Type B pancreatic cell (in vitro differentiated cells): ENCODE results near the gene PDLIM1. TPM values are rescaled to one million over a fixed set of nuclear protein-coding genes. Genes with fewer than 3 reads are reported as not detected.

ENCODE experiments used
- DNase-seq: peaks from one replicate; pipeline ENCODE4 v3.0.0; 2021; ENCODE audit warnings: mixed read lengths; ENCODE audit not compliant: unreplicated experiment; ENCODE audit errors: extremely low spot score
- H3K27ac Mint-ChIP-seq: 2 replicates; pipeline ENCODE4 v1.8.0; 2021; ENCODE audit warnings: mild to moderate bottlenecking, mixed read lengths
- H3K27me3 Mint-ChIP-seq: 2 replicates; pipeline ENCODE4 v1.8.0; 2021; ENCODE audit warnings: mixed read lengths
- H3K36me3 Mint-ChIP-seq: 2 replicates; pipeline ENCODE4 v1.8.0; 2021; ENCODE audit warnings: mixed read lengths
- H3K4me1 Mint-ChIP-seq: one replicate; pipeline ENCODE4 v1.8.0; 2021; ENCODE audit warnings: mixed read lengths; ENCODE audit not compliant: unreplicated experiment
- H3K4me3 Mint-ChIP-seq: 2 replicates; pipeline ENCODE4 v1.8.0; 2021; ENCODE audit warnings: mild to moderate bottlenecking, mixed read lengths
- H3K9me3 Mint-ChIP-seq: 2 replicates; pipeline ENCODE4 v1.8.0; 2021; ENCODE audit warnings: mixed read lengths
- CTCF ChIP-seq: fragments of 200-600 bp; sonication (generic); conservative IDR thresholded peaks from 2 replicates; pipeline ENCODE4 v1.5.0; 2021; ENCODE audit warnings: antibody characterized with exemption, mild to moderate bottlenecking
- total RNA-seq: library from RNA; stranded (reverse); gene quantifications from 2 replicates; pipeline ENCODE4 v1.2.1, GENCODE V29; 2021; ENCODE audit warnings: low replicate concordance

The PDLIM1 gene
- total RNA-seq, 1 donor from 2014 or later, result 171 TPM

GRCh38 chr10:95187617-95188016, 103.2 kb downstream of the PDLIM1 start:
- no peaks in the 10 kb centered on the region for H3K27me3 Mint-ChIP-seq
- peak overlapping the region; percentile 47 for H3K4me3 Mint-ChIP-seq
- no peaks in the 10 kb centered on the region for H3K36me3 Mint-ChIP-seq
- no peak for DNase-seq
- H3K9me3 Mint-ChIP-seq, result no peaks in the 10 kb centered on the region
- H3K4me1 Mint-ChIP-seq, result peaks cover 10% of the 10 kb centered on the region
- no peak overlapping the region for H3K27ac Mint-ChIP-seq
- no peak for TF ChIP-seq CTCF

Other genes starting within 250 kb of the PDLIM1 start
- gene CYP2C8, start 221.5 kb downstream of the PDLIM1 start, total RNA-seq, result 2.2 and 2.9 TPM in 2 replicates
- not detected in 2 replicates for gene ACSM6, start 96.8 kb downstream of the PDLIM1 start, total RNA-seq